ENCODE data around the gene BCL11A.

Gene BCL11A

DNA sequence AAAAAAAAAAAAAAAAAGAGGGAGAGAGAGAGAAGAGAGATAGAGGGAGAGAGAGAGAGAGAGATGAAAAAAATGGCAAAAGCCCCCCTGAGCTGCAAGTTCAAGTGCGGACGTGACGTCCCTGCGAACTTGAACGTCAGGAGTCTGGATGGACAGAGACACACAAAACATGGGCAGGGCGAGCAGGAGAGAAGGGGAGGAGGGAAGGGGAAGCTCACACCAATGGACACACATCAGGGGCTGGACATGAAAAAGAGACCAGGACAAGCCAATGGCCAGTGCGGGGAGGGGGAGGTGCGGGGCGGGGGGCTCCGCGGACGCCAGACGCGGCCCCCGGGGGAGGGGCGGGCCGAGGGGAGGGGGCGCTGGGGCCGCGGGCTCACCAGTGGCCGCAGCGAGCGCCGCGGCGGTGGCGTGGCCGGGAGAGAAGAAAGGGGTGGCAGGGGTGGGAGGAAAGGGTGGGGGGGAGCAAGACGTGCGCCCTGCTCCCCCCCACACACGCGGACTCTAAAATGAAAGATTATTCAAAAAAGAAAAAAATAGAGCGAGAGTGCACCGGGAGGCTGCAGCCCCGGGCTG lies at the start of gene BCL11A:
Gene BCL11A, minus strand, starts transcription at position 160 of the 579 bp plus-strand sequence. CDS start 384 bp downstream, outside the sequence.
- DNase-seq, result no peak

GRCh38 chr2:60602828-60603532 lies 49.5 kb upstream of the BCL11A start:
- no peak for DNase-seq

DNA sequence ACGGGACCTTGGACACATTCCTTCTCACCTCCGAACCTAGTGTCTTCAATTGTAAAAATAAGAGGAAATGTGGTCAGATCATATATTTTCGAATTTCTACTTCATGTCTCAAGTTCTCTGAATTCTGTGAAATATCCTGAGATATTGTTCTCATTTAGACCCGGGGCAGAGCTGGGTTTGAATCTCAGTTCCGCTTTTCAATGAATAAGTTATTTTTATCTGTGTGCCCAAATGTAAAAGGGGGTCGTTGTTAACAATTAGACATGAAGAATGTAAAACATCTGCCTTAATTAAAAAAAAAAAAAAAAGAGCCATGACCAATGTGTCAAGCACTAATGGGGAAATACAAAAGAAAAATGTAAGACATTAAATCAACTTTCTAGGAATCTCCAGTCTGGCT lies 48.9 kb upstream of the BCL11A start:
- DNase-seq, result no peak

- DNase-seq, result no peak
Observed at GRCh38 chr2:60598271-60598670, 44.8 kb upstream of the BCL11A start.

DNA sequence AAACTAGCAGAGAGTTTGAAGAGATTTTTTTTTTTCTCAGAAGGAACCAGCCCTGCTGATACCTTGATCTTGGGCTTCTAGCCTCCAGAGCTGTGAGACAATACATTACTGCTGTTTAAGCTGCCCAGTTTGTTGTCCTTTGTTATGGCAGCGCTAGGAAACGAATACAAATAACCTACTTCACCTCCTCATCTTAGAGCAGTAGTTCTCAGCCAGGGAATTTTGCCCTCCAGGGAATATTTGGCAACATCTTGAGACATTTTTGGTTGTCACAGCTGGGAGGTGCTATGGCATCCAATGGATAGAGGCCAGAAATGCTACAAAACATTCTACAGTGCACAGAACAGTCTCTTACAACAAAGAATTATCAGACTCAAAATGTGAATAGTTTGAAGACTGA lies 43.9 kb upstream of the BCL11A start:
- no peak for DNase-seq

GRCh38 chr2:60596411-60596810 lies 43.0 kb upstream of the BCL11A start:
- no peak for DNase-seq

GRCh38 chr2:60595953-60596352 lies 42.5 kb upstream of the BCL11A start:
- no peak for DNase-seq

DNA sequence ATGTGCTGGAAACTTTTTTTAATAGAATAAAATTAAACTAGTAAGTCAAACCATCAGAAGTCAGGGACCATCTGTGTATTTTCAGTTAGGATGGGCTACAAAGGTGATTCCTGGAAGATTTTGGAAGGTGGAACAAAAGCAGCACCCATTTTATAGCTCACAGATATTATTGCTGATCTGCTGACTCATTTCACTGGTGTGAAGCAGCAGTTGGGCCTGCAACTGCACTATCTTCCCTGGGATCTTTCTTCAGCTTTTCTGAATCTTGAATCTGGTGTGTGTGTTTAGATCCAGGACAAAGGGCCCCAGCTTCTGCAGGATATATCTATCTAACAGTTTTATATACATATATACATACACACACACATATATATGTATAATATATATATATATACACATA lies 35.6 kb upstream of the BCL11A start:
- DNase-seq, result no peak

GRCh38 chr2:60586081-60586480 lies 32.6 kb upstream of the BCL11A start:
- DNase-seq, result no peak

DNA sequence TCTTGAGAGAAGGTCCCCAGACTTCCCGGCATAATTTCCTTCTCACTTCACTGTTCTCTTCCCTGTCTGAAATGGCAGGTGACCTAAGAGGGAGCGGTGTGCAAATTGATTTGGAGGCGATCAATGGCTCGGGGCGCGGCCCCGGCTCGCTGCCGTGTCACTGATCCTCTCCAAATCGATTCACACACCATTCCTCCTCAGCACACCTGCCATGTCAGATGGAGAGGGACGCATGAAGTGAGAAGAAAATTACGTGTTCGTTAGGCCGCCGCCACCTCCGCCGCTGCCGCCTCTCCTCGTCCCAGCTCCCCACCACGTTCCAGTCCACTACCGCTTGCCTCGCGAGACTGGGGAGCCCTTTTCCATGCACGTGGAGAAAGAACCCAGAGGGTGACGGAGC lies 31.8 kb upstream of the BCL11A start:
- DNase-seq, result no peak

GRCh38 chr2:60583604-60584003 lies 30.1 kb upstream of the BCL11A start:
- DNase-seq, result no peak

- no peak for DNase-seq
Observed at GRCh38 chr2:60581433-60582282, 28.2 kb upstream of the BCL11A start.

DNA sequence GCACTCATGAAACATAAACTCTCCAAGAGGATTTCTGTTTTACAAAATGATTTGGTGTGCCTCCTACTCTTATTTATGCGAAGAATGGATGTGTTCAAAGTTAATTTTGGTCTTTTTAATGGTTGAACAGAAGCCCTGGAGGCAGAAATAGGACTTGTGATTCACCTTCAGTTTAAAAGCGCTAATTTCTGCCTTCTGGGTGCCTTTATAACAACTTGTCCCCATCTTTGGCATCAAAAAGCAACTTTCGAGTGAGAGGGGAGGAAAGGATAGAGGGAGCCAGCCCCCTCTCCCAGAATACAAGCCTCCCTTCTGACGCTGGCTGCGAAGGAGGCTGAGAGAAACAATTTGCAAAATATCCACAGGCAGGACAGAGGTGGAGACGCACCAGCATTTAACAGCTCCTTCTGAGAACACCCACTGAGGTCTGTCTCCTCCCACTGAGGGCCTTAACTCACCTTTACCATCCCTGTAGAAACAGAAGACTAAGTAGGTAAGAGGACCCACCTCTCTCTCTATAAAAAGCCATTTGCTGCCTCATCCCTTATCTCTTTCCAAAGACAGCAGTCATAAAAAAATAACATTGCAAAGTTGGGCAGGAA lies 24.3 kb upstream of the BCL11A start:
- DNase-seq, result no peak

DNA sequence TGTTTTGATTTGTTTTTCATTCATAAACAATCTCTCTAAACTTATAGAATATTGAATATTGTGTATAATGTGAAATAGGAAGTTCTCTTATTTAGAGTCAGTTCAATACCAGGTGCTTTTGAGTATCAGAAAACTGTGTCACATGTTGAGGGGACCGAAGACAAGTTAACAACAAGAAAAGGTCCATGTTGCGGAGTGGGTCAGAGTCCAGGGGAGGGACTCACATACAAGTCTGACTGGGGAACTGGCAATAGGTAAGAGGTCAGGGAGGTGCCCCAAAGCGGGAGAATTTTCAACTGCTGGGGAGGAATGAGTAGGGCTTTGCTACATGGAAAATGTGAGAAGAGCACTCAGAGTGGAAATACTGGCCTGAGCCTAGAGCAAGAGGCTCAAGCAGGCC lies 19.8 kb upstream of the BCL11A start:
- no peak for DNase-seq

- DNase-seq, result no peak
Observed at GRCh38 chr2:60570251-60570650, 16.8 kb upstream of the BCL11A start.

DNA sequence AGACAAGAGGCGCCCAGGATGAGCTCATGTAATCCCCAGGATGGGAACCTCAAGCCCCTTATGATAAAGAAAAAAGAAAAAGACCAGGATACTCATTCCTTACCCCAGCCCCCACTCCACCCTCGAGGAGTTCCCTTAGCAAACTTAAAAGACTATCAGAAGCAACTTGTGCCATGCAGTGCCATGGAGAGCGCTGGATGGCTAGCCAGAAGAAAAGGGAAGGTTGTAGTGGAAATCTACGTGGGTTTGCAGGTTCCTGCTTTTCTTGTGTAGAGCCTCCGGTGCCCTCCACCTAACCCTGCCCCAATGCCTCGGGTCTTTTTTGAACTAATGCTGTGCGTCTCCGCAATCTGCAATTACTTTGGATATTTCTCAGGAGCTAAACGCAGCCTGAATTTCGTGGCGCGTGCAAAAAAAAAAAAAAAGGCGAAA lies 16.2 kb upstream of the BCL11A start:
- no peak for DNase-seq

DNA sequence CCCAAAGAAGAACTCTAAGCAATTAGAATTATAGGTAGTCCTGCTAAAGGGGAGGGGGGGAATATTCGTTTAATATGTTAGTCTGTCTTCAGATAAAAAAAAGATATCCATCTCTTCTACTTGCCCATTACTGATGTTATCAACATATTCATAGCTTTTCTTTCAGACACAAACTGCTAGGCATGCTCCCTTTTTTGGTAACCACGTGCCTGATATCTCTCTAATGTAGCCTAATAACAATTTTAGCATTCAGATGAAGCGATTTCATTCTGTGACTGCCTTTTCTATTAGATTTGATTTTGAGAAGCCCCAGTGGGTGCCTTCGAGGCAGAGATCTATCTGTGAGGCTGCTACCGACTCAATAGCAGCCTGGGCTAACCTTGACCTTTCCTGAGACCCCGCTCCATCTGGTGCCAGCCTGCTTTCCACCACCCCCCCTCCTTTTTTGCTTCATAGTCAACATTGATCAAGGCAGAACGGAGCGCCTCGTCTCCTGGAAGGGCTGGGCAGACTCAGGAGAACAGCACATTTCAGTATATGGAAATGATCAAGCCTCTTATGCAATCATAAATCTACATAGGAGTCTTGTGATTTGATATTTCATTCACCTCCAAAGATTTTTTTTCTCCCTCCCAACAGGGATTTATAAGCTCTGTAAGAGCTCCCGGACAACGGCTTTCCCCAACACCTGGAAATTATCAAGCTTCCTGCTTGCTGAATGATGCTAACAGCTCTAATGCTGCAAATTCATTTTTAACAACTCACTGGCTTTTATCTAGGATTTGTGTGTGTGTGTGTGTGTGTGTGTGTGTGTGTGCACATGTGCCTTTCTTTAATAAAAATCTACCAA lies 14.7 kb upstream of the BCL11A start:
- DNase-seq, result no peak

DNA sequence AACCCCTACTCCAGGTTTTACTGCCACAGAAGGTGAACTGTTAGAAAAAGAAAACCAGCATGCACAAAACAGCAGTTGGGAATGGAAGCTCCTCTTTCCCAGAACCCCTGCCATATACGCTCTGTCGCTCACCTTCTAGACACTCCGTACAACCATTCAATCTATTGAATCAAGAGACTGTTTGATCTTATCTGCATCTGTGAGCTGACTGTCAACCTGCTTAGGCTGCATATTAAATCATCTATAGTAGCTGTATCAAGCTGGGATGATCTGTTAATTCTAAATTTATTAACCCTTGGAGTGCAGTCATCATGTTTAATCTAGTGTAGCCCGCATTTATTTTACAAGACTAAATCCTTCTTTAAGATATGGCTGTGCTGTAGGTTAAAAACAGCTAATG lies 13.6 kb upstream of the BCL11A start:
- no peak for DNase-seq

- DNase-seq, result no peak
Observed at GRCh38 chr2:60565472-60565871, 12.0 kb upstream of the BCL11A start.

- no peak for DNase-seq
Observed at GRCh38 chr2:60560734-60561644, 7.5 kb upstream of the BCL11A start.

- no peak for DNase-seq
Observed at GRCh38 chr2:60559880-60560279, 6.4 kb upstream of the BCL11A start.
